GM20000 (cell line): ENCODE data around the gene SRPK1.

Experiments used
- DNase-seq: peaks from one replicate; pipeline ENCODE4 v3.0.0; 2012; ENCODE audit warnings: low spot score
- TF ChIP-seq, protein P1 (sequence below): IDR thresholded peaks from 2 replicates; pipeline ENCODE4 v1.5.1; 2012; ENCODE audit warnings: mild to moderate bottlenecking, control low read depth; ENCODE audit errors: extremely low read depth, missing control alignments

Gene SRPK1

DNA sequence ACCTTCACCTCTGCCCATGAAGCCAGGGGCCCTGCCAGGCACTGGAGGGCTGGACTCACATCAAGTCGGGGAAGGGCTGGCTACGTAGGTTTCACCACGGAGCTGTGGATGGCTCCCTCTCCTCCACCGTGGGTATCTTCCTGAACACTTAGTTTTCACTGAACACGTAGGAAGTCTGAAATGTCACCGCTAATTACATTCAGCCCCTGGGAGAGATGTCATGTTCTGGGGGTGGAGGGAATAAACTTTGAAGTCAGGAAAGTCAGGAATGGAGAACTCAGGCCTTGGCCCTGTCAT, 109.3 kb downstream of the SRPK1 start:
- no peak for DNase-seq
- TF ChIP-seq, protein P1, sequence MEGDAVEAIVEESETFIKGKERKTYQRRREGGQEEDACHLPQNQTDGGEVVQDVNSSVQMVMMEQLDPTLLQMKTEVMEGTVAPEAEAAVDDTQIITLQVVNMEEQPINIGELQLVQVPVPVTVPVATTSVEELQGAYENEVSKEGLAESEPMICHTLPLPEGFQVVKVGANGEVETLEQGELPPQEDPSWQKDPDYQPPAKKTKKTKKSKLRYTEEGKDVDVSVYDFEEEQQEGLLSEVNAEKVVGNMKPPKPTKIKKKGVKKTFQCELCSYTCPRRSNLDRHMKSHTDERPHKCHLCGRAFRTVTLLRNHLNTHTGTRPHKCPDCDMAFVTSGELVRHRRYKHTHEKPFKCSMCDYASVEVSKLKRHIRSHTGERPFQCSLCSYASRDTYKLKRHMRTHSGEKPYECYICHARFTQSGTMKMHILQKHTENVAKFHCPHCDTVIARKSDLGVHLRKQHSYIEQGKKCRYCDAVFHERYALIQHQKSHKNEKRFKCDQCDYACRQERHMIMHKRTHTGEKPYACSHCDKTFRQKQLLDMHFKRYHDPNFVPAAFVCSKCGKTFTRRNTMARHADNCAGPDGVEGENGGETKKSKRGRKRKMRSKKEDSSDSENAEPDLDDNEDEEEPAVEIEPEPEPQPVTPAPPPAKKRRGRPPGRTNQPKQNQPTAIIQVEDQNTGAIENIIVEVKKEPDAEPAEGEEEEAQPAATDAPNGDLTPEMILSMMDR = no peak

DNA sequence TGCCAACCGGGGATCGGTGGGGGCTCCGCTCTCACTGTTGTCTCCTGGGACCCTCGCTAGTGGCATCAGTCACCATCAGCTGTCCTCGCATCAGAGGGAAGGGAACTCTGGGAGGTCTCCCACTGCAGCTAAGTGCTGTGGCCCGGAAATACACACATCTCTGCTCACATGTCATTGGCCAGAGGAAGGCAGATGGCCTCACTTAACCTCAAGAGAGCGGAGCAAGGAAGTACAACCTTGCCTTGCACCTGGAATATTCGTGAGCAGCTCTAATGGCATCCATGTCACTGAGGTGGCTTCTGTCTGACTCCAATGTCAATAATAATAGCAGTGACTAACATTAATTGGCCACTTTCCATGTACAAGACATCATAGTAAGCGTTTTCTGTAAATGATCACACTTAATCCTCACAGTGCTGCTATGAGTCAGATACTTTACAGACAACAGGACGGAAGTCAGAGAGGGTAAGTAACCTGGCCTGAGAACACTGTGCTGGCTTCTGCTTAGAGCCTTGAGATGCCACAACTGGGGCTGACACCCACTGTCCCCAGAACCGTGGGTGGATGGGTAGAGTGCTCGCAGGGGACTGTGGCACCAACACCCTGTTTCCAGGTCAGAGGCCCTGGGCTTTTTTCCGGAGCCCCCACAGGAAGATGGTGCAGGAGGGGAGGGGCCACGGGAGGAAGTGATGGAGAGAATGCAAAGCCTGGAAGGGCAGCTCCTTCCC, 109.8 kb downstream of the SRPK1 start:
- DNase-seq = no peak
- TF ChIP-seq, protein P1 = no peak

DNA sequence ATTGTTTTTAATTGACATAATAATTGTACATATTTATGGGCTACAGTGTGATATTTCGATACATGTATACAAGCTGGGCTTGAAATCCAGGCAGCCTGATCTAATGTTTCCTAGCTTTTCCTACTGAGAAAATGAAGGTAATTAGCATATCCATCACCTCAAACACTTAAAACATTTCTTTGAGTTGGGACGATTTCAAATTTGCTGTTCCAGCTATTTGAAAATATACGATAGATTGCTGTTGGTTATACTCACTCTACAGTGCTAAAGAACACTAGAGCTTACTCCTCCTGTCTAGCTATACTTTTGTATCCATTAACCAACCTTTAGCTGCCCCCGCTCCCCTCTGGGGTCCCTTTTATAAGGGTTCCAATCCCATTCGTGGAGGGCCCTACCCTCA, 111.1 kb downstream of the SRPK1 start:
- no peak for DNase-seq
- TF ChIP-seq, protein P1 = no peak

DNA sequence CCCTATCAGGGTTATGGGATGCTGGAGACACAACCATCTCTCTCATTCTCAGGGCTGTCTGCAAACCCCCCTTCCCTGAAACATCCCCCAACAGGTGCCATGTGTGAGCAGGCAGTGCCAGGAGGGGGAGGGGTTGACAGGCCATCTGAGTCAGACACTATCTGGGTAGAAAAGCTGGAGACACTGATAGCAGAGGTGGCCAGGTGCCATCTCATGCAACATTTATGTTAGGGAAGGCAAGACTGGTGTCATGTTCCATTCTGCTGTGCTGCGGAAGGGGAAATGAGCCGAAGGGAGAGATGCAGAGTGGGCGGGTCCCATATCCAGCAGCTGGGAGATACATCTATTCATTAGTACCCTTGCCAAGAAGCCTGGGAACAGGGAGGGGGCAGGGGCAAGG, 112.2 kb downstream of the SRPK1 start:
- no peak for DNase-seq
- TF ChIP-seq, protein P1 = no peak

DNA sequence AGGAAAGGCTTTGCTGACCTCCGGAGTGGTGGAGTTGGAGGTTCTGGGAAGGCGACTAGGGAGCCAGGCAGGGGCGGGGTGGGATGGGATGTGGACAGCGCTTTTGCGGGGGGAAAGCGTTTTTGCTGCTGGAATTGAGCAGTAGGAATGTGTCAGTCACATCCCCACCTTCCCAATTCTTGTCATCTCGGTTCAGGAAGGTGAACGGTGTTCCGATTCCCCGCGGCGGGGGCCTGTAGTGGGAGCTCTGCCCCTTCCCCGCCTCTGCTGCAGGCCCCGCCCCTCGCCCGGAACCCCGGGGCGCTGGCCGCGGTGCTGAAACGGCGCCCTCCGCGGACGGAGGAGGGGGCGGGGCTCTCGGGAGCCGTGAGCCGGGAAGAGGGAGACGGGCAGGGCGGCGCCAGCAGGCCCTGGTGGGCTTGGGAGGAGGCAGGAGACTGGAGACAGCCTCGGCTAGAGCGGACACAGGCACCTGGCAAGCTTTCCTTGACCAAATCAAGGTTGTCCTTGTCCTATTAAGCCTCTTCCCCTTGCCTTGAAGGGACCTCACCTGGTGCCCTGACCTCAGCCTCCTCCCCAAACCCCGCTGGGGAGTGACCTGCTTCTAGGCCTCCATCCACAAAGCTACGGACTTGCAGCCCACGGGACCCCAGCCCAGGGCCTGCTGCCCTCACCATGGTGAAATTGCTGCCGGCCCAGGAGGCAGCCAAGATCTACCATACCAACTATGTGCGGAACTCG, 115.7 kb downstream of the SRPK1 start, which contains the start of gene LHFPL5:
Gene LHFPL5 (plus strand): TSS at position 357 of the 741 bp plus-strand sequence. CDS start 319 bp downstream, at position 676.
- peak; percentile 84 for DNase-seq
- TF ChIP-seq, protein P1 = no peak

DNA sequence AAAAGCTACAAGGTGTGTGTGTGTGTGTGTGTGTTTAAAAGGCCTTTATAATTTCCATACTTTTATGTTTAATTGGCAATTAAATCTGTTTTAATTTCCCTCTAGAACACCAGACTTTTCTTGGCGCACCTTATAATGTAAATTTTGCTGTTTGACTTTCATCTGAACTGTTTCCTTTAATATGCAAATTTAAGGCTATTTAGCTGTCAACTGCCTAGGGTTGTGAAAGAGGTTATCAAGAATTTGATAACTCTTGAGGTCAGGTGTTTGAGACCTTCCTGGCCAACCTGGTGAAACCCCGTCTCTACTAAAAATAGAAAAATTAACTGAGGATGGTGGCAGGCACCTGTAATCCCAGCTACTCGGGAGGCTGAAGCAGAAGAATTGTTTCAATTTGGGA, 119.8 kb downstream of the SRPK1 start:
- no peak for DNase-seq
- TF ChIP-seq, protein P1 = no peak

DNA sequence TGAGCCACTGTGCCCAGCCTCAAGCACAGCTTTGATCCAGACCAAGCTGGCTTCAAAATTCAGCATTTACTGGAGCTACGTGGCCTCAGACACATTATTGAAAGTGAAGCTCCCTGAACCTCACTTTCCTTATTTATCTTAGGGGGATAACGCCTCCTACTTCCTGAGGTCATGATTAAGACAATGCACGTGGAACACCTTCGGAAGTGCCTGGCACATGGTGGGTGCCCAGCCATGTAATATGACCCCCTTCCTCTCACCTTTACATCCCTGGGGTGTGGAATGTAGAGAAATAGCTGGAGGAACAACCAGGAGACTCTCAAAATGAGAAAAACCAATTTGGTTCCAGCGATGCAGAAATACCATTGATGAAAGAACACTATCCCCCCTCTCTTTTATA, 122.2 kb downstream of the SRPK1 start:
- TF ChIP-seq, protein P1 = no peak
- no peak for DNase-seq
